Measurements from ENCODE around the gene PPP2R2D.

DNA sequence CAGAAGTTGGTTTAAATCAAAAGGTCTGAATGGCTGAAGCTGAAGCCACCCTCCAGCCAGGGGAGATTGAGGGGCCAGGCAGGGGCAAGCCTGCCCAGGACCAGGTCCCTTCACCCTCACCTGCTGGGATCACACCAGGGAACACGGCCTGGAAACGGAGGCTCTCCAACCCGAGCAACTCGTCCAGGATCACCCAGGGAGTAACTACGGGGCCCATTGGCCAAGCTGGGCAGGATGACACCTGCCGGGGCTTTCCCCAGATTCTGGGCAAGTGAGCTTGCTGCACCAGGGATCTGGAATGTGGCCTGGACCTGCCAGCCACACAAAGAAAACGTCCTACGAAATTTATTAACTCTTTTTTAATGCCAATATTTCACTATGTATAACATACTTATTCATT lies 30.4 kb upstream of the PPP2R2D start:
- TF ChIP-seq, protein P1, sequence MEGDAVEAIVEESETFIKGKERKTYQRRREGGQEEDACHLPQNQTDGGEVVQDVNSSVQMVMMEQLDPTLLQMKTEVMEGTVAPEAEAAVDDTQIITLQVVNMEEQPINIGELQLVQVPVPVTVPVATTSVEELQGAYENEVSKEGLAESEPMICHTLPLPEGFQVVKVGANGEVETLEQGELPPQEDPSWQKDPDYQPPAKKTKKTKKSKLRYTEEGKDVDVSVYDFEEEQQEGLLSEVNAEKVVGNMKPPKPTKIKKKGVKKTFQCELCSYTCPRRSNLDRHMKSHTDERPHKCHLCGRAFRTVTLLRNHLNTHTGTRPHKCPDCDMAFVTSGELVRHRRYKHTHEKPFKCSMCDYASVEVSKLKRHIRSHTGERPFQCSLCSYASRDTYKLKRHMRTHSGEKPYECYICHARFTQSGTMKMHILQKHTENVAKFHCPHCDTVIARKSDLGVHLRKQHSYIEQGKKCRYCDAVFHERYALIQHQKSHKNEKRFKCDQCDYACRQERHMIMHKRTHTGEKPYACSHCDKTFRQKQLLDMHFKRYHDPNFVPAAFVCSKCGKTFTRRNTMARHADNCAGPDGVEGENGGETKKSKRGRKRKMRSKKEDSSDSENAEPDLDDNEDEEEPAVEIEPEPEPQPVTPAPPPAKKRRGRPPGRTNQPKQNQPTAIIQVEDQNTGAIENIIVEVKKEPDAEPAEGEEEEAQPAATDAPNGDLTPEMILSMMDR (conservative IDR thresholded peaks at IDR 0.05; ENCODE audit: low read depth, low read length), result no peak
- TF ChIP-seq EZH2 (IDR thresholded peaks at IDR 0.05; ENCODE audit: low read length, unreplicated experiment) (no peak), EZH2phosphoT487 (IDR thresholded peaks at IDR 0.05; ENCODE audit: borderline replicate concordance, low read length) (no peak)

Measured in PC-3 (cell line).